HFF-Myc (cell line): ENCODE data around the gene PLXNA1.

Experiments
- DNase-seq: peaks from one replicate; pipeline ENCODE4 v3.0.0-alpha.2; 2011; ENCODE audit warnings: low read depth; ENCODE audit errors: extremely low read depth
- H3K4me3 ChIP-seq: replicated peaks from 2 replicates; pipeline ENCODE4 v1.5.1; 2011; ENCODE audit warnings: low read depth, mild to moderate bottlenecking, control low read depth, low read length
- TF ChIP-seq, protein P1 (sequence below): IDR thresholded peaks from 2 replicates; pipeline ENCODE4 v1.5.1; 2012; ENCODE audit warnings: mild to moderate bottlenecking, low read depth, low read length, control low read depth; ENCODE audit errors: missing control alignments

PLXNA1 gene

DNA sequence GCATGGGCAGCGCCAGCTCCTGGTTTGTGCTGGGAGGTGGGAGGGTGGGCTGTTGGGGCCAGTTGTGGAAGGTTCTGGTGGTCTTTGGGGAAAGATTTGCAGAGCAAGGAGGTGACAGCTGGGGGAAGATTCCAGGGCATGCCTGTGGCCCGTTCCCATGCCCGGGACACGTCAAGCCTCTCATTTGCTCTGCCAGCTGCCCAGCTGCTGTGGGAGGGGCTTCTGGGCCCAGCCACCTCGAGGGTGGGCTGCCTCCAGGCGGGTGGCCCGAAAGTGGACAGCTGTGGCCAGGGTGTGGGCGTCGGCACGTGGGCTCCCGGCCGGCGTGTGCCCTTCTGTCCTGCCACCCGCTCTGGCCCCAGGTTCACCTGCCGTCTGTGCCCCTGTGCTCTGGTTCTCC lies 17.2 kb downstream of the PLXNA1 start:
- TF ChIP-seq, protein P1, sequence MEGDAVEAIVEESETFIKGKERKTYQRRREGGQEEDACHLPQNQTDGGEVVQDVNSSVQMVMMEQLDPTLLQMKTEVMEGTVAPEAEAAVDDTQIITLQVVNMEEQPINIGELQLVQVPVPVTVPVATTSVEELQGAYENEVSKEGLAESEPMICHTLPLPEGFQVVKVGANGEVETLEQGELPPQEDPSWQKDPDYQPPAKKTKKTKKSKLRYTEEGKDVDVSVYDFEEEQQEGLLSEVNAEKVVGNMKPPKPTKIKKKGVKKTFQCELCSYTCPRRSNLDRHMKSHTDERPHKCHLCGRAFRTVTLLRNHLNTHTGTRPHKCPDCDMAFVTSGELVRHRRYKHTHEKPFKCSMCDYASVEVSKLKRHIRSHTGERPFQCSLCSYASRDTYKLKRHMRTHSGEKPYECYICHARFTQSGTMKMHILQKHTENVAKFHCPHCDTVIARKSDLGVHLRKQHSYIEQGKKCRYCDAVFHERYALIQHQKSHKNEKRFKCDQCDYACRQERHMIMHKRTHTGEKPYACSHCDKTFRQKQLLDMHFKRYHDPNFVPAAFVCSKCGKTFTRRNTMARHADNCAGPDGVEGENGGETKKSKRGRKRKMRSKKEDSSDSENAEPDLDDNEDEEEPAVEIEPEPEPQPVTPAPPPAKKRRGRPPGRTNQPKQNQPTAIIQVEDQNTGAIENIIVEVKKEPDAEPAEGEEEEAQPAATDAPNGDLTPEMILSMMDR = no peak
- no peak for DNase-seq

DNA sequence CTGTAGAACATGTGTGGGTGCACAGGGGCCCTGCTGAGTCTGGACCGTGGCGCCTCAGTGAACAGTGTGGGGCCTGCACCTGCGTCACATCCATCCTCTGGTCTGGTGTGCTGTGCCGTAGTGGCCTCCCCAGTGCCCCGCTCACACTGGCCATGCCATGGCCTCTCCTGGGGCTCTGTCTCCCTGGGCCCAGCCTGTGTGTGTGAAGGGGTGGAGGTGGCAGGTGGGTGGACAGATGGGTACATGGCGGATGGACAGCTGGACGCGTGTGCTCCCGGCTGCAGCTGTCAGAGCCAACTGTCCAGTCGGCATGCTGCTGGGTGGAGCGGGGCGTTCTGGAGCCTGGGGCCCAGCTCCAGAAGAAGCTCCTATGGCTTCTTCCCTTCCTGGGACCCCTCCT lies 17.8 kb downstream of the PLXNA1 start:
- TF ChIP-seq, protein P1 = no peak
- no peak for DNase-seq
- H3K4me3 ChIP-seq = no peak overlapping the region

More for the DNA sequence above, 17.2 kb downstream of the PLXNA1 start:
- H3K4me3 ChIP-seq = no peak overlapping the region

DNA sequence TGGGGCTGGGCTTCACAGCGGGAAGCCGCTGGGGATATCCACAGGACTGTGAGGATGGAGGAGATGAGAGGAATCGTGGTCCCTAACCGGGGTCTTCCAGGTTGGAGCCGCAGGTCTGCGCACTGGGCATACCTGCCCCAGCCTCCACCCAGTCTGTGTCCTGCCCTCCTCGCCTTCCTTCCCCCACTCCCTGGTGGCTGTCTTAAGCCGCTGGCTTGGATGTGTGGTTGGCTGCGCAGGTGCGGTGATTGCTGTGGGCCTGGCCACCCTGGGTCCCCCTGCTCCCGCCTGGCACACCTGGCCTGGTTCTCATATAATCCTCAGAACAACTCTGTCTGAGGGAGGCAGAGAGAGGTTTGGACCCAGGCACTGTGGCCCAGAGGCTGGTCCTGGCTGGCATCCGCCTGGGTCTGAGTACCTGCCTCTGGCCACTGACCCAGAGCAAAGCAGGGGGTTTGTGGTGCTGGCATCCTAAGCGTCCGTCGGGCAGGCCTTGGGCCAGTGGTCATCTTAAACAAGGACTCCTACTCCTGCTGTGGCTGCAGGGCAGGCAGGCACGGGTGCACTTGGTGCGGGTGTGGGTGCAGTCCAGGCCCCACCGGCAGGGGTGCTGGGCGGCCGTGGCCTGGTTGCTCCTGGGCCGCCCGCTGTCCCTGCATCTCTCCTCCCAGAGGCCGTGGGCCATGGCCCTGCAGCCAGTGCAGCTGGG lies 18.7 kb downstream of the PLXNA1 start:
- TF ChIP-seq, protein P1 = no peak
- no peak for DNase-seq
- no peak overlapping the region; the same call in 1 of the 2 replicates for H3K4me3 ChIP-seq

DNA sequence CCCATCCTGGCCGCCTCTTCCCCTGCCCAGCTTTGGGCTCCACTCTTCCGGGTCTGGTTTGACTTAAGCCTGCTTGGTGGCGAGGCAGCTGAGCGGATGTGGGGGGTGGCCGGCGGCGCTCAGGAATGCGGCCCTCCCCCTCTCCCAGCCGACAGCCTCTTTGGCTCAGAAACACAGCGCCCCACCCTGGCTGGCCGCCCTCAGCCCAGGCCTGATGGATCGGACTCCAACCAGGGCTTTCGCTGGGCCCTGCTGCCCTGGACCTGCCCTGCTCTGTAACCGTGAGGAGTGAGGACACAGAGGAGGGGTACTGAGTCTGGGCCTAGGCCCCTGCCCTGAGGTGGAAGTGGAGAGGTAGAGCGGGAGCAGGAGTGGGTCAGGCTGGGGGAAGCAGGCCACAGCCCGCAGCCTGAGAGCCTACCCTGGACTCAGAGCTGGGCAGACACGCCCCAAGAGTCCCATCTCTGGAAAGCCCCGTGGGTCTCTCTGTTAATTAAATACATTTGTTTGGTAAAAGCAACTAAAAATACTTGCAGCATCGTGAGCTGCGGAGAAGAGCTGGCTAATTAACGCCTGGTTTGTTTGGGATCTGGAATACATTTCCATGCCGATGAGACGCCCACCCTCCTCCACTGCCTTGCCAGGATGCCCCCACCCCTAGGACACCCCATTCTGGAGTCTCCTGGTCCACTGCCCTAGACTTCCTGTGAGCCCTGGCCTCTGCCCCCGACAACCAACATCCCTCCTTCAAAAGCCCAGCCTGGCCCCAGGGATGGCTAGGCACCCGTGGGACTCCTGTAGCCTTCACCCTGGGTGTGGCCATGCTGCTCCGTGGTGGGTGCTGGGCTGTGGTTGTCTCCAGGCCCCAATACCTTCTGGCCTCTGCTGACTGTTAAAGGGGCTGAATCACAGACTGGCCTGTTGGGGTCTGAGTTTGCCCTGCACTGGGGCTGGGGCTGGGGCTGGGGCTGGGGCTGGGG lies 19.6 kb downstream of the PLXNA1 start:
- peak; percentile 83 for DNase-seq
- H3K4me3 ChIP-seq = peak overlapping the region; percentile 29

DNA sequence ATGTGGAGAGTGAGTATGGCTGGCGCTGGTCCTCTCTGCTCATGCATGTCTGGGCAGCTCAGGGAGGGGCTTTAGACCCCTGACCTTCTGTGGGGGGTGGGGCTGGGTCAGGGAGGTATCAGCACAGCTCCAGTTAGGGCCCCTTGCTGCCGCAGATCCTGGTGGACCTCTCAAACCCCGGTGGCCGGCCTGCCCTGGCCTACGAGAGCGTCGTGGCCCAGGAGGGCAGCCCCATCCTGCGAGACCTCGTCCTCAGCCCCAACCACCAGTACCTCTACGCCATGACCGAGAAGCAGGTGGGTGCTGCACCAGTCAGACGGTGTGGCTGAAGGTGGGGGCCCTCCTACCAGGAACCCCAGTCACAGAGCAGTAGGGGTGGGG lies 20.2 kb downstream of the PLXNA1 start:
- TF ChIP-seq, protein P1 = no peak
- no peak for DNase-seq
- no peak overlapping the region for H3K4me3 ChIP-seq

More for the DNA sequence above, 19.6 kb downstream of the PLXNA1 start:
- TF ChIP-seq, protein P1 = peak; percentile 64

DNA sequence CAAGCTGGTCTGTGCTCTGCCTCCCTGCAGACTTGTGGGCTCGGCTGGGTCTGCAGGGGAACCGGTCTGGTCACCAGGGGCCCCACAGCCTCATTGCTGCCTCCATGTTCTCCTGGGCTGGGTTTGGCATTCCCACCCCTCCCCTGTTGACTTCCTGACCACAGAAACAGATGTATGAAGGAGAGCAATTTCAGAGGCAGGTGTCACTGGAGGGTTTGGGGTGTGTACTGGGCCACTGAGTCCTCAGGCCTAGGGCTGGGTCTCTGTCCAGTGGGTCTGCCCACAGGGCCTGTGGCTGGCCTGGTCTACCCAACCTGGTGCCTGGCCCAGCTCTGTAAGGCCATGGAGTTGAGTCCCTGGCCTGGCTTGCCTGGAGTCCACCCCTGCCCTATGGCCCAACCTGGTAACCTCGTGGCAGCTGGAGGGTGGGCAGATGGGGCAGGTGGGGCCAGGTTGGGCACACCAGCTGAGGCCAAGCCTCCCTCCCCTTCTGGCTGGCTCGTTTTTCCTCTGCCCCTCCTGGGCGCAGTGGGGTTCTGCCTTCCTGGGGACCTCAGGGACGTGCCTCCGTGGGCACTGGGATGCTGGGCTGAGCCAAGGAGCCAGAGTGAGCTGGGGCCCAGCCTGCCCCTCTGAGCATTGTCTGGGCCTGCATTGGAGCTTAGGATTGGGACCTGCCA lies 20.8 kb downstream of the PLXNA1 start:
- TF ChIP-seq, protein P1 = no peak
- no peak overlapping the region for H3K4me3 ChIP-seq
- DNase-seq = no peak
